ENCODE results near the gene CACHD1.

The CACHD1 gene

DNA sequence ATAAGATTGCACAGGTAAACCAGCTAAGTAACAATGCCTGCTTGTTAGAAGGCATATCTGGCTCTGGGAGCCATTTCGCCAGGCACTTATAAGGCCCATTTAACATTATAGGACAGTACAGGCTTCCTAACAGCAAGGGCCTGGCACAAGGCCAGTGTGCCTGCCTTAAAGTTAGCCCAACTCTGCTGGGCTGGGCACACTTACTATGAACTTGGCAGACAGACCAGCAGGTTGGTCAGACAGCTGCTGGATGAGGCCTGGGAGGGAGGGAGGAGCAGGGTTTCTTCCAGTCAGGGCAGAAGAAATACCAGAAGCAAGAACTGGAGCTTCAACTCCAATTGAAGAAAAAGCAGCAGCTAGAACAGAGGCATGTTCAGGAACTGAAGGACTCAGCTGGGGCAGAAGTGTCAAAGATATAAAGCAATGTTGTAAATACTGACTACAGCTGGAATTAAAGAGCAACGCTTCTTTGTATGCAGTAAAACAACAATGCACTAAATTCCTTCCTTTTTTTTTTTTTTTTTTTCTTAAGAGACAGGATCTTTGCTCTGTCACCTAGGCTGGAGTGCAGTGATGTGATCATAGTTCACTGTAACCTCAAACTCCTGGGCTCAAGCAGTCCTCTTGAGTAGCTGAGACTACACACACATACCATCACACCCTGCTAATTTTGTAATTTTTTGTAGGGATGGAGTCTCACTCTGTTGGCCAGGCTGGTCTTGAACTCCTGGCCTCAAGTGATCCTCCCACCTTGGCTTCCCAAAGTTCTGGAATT is 4.9 kb downstream of the CACHD1 start:
- ChIA-PET CTCF (interaction anchor here (1.2 kb wide), 1 partner anchor 10 kb away, joined by 5 read pairs; no protein-coding TSS in a partner anchor), POLR2A (no interaction called here)
- H3K4me3 ChIP-seq (ENCODE audit: low read depth, low read length) = no peak overlapping the region
- TF ChIP-seq, protein P1, sequence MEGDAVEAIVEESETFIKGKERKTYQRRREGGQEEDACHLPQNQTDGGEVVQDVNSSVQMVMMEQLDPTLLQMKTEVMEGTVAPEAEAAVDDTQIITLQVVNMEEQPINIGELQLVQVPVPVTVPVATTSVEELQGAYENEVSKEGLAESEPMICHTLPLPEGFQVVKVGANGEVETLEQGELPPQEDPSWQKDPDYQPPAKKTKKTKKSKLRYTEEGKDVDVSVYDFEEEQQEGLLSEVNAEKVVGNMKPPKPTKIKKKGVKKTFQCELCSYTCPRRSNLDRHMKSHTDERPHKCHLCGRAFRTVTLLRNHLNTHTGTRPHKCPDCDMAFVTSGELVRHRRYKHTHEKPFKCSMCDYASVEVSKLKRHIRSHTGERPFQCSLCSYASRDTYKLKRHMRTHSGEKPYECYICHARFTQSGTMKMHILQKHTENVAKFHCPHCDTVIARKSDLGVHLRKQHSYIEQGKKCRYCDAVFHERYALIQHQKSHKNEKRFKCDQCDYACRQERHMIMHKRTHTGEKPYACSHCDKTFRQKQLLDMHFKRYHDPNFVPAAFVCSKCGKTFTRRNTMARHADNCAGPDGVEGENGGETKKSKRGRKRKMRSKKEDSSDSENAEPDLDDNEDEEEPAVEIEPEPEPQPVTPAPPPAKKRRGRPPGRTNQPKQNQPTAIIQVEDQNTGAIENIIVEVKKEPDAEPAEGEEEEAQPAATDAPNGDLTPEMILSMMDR (IDR thresholded peaks at IDR 0.05; ENCODE audit: insufficient read depth, low read length, missing control alignments) = no peak
- DNase-seq (ENCODE audit: low read depth, low spot score) = no peak

DNA sequence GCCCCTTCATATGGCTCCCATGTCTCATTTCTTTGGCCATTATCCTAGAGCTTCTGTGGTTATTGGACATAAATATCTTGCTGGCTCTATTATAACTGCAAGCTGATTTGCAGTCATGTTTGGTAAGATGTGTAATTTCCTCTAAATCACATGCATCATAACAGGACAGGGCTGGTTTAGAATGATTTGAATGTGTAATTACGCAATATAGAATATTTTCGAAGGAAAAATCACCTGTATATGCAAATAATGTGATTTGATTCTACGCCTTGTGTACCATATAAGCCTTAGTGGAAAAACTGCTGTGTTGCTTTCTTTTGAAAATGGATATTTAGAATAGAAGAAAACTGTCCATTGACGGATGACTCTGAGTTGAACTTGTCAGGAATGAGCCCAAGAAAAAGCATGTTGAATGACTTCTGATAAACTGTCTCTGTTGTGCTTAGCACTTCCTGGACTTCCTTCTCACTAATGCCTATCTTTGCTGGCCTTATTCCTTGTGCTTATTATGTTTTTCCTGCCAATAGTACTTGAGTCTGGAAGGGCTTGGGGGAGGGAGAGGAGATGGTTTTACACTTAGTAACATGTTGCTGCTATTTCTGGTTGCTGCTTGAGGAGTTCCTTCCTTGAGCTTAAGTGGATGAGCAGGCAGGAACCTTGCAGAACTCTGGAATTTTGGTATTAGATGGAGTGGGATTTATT is 6.5 kb downstream of the CACHD1 start:
- TF ChIP-seq, protein P1 (IDR thresholded peaks at IDR 0.05; ENCODE audit: insufficient read depth, low read length, missing control alignments) = no peak
- ChIA-PET POLR2A (interaction anchor here (1.5 kb wide), 1 partner anchor 38 kb away, joined by 4 read pairs; no protein-coding TSS in a partner anchor), CTCF (no interaction called here)
- H3K4me3 ChIP-seq (ENCODE audit: low read depth, low read length) = no peak overlapping the region
- peak; percentile 83 for DNase-seq (ENCODE audit: low read depth, low spot score)

DNA sequence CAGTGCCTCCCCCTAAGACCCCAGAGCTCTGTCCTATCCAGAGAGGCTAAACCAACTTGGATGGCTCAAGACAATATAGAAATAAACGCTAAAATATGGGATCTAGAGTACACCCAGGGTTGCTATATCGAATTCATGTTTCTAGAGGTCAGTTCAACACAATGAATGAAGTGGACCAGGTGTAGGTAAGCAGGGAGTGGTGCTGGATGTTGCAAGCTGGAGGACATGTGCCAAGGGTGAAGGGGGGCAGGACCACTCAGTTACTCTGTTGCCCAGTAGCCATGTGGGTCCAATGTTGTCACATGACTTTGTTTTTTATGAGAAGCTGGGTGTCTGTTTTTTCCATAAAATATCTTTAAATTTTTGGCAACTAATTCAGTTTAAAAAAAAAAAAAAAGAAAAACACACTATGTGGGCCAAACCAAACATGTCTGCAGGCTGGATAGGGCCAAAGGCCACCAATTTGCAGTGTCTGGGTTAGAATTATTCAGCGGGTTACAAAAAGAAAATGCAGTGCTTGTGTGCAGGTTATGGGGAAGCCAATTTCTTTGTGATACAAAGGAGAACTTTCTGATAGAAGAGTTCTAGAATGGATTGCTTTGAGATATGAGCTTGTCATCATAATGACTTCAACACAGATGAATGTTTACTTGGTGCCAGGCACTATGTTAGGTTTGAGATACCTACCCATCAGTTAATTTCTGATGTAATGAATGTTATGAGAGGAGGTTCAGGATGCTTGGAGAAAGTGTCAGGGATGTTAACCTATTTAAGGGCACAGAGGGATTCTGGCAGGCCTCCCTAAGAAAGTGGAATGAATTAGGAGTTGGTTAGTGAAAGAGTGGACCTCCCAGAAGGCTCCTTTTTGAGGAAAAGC is 8.9 kb downstream of the CACHD1 start:
- POLR2A ChIA-PET = no interaction called here
- CTCF ChIA-PET = interaction anchor here (0.8 kb wide), 2 partner anchors 197 to 198 kb away, joined by 3 read pairs; no protein-coding TSS in a partner anchor
- TF ChIP-seq, protein P1 (IDR thresholded peaks at IDR 0.05; ENCODE audit: insufficient read depth, low read length, missing control alignments) = no peak
- DNase-seq (ENCODE audit: low read depth, low spot score) = no peak
- H3K4me3 ChIP-seq (ENCODE audit: low read depth, low read length) = no peak overlapping the region

DNA sequence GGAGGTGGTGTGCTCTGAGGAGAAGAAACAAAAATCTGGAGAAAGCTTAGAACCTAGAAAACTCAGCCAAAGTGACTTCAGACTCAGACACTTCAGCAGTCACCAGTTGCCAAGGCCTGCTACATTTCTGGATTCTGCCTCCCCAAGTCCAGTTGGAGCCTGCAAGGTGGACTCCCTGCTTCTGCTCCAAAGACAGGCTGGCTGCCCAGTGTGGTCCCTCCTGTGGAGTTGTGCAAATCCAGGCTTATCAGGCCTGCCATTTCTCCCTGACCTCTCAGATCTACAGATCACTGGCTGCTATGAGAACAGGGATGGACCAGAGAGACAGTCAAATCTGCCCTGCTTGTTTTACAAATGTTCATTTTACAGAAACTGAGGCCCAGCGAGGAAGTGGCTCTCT is 9.9 kb downstream of the CACHD1 start:
- no peak overlapping the region for H3K4me3 ChIP-seq (ENCODE audit: low read depth, low read length)
- CTCF ChIA-PET = interaction anchor here (0.9 kb wide), 1 partner anchor 8 kb away, joined by 3 read pairs; no protein-coding TSS in a partner anchor
- no peak for DNase-seq (ENCODE audit: low read depth, low spot score)
- POLR2A ChIA-PET = no interaction called here
- TF ChIP-seq, protein P1 (IDR thresholded peaks at IDR 0.05; ENCODE audit: insufficient read depth, low read length, missing control alignments) = no peak

DNA sequence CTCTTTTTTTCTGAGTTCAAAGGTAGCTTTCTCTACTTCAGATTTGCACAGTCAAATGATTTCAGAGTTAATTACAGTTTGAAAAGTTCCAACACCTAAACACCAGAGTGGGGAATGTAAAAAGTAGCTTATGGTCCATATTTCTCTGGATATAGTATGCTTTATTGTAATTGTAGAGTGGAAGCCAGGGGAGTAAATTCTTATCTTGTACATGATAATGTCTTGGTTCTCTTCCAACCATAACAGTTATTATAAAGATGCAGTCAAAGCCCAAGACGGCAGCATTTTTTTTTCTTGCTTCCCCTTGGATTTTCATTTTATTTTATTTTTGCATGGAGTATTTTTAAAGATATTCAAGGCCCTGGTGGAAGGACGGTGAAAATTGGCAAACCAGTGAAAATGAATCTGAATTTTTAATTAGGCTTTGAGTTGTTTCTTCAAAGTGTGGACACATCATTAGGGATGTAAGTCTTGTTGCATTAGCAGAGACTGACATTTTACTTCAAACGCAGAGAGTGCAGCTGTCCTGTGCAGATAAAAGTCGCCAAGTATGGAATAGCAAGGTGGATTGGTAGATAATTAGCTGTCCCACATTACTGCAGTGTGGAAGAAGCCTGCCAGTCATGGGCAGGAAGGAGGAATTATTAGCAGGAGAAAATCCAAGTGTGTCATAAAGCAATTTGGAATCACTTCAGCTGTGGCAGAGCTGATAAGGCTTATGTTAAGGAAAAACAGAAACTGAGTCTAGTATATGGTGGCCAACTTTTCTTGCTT is 11.3 kb downstream of the CACHD1 start:
- ChIA-PET CTCF (interaction anchor here (0.9 to 1.6 kb wide), 2 partner anchors 9 to 19 kb away, joined by 3 read pairs; no protein-coding TSS in a partner anchor), POLR2A (no interaction called here)
- DNase-seq (ENCODE audit: low read depth, low spot score) = no peak
- TF ChIP-seq, protein P1 (IDR thresholded peaks at IDR 0.05; ENCODE audit: insufficient read depth, low read length, missing control alignments) = no peak
- H3K4me3 ChIP-seq (ENCODE audit: low read depth, low read length) = no peak overlapping the region

Data from AG04449 (cell line).